ENCODE results near the gene MUSK. TPM values are rescaled to one million over a fixed set of nuclear protein-coding genes. Genes with fewer than 3 reads are reported as not detected.

Gene MUSK
- total and polyA plus RNA-seq, 2 of the 4 experiments (the other 2 are of a cell fraction): 0.07 to 0.18 TPM

DNA sequence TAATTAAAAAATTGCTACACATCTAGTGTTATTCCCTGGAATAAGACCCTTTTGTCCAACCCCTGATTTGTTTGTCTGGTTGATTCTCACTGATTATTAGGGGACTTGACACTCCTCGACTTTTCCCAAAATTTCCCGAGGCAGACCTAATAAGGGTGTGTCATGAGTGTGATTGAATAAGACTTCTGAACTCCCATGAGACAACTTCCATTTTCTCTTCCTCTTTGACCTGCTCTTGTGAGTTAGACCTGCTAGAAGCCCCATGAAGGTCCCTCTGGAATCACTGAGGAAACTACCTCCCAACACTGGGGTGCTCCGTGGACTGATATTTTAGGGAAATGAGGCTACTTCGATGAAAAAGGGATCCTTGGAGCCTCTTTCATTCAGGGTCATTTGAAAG, 83.4 kb downstream of the MUSK start:
- peak overlapping the region; percentile 72 for H4K5ac ChIP-seq (ENCODE audit: low read depth, low read length)
- H3K23ac ChIP-seq (ENCODE audit: low read depth, low read length): peak overlapping the region; percentile 85
- BruUV-seq (replicated peaks): no TSS peak
- peaks cover 15% of the 10 kb centered on the region for H3K4me1 ChIP-seq (ENCODE audit: control insufficient read depth, insufficient read depth, low read length)
- no peaks in the 10 kb centered on the region for H3K27me3 ChIP-seq (ENCODE audit: control insufficient read depth, insufficient read depth, low read length)
- no peak overlapping the region for H3K4me3 ChIP-seq (ENCODE audit: insufficient read depth, low read depth, low read length)
- peak overlapping the region; percentile 94 for H2AK9ac ChIP-seq (replicated peaks; ENCODE audit: low read depth, low read length, poor library complexity)
- intact Hi-C loops (cut with micrococcal nuclease): no loop called here
- H3K14ac ChIP-seq (replicated peaks; ENCODE audit: low read depth, low read length): peak overlapping the region; percentile 93
- H3K9ac ChIP-seq (ENCODE audit: low read depth, low read length): no peak overlapping the region
- H4K8ac ChIP-seq (ENCODE audit: low read depth in 2 of 2, low read length in 2 of 2): peak overlapping the region; percentile 34 to 91
- ATAC-seq (ENCODE audit: low read depth) (no peak), DNase-seq (no peak)
- TF ChIP-seq MAZ (IDR thresholded peaks at IDR 0.05; ENCODE audit: borderline replicate concordance, low read depth, low read length): no peak
- TF ChIP-seq CTCF (conservative IDR thresholded peaks at IDR 0.05; ENCODE audit: low read depth, low read length): no peak
- TF ChIP-seq, protein P1, sequence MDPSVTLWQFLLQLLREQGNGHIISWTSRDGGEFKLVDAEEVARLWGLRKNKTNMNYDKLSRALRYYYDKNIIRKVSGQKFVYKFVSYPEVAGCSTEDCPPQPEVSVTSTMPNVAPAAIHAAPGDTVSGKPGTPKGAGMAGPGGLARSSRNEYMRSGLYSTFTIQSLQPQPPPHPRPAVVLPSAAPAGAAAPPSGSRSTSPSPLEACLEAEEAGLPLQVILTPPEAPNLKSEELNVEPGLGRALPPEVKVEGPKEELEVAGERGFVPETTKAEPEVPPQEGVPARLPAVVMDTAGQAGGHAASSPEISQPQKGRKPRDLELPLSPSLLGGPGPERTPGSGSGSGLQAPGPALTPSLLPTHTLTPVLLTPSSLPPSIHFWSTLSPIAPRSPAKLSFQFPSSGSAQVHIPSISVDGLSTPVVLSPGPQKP (IDR thresholded peaks at IDR 0.05; ENCODE audit: borderline replicate concordance, low read depth, low read length): no peak
- TF ChIP-seq BHLHE40 (IDR thresholded peaks at IDR 0.05; ENCODE audit: low read depth, low read length): no peak
- peak overlapping the region; percentile 76 for H4K91ac ChIP-seq (ENCODE audit: insufficient read depth, low read depth, low read length)
- peak overlapping the region; percentile 90 for H3K27ac ChIP-seq (ENCODE audit: insufficient read depth, low read length)
- peak overlapping the region; percentile 74 for H3K56ac ChIP-seq (ENCODE audit: extremely low read depth, insufficient read depth, low read length)
- peak overlapping the region; percentile 43 for H2AFZ ChIP-seq (replicated peaks; ENCODE audit: low read length, poor library complexity)
- H2AK5ac ChIP-seq (ENCODE audit: low read depth, low read length): peak overlapping the region; percentile 94
- H3K4ac ChIP-seq (ENCODE audit: low read depth, low read length): peak overlapping the region; percentile 91
- ChIA-PET POLR2A (ENCODE audit: unreplicated experiment) (no interaction called here), CTCF (no interaction called here)
- H2BK15ac ChIP-seq (ENCODE audit: low read depth, low read length): peak overlapping the region; percentile 68; the same call in 2 of the 3 replicates
- peak overlapping the region; percentile 99 for H2BK20ac ChIP-seq (ENCODE audit: low read depth, low read length)
- peak overlapping the region; percentile 85 for H3K18ac ChIP-seq (ENCODE audit: low read depth, low read length)
- no peaks in the 10 kb centered on the region for H3K36me3 ChIP-seq (ENCODE audit: control insufficient read depth, insufficient read depth, low read length)
- H3K9me1 ChIP-seq (ENCODE audit: insufficient read depth, low read length): peaks cover 16% of the 10 kb centered on the region
- peak overlapping the region; percentile 98 for H2BK120ac ChIP-seq (ENCODE audit: low read depth, low read length)
- in situ Hi-C loops (cut with MboI; ENCODE audit: low sequenced_read_pairs): no loop called here
- dilution Hi-C loops (cut with HindIII; ENCODE audit: low sequenced_read_pairs, unreplicated experiment): no loop called here
- H3K4me2 ChIP-seq (ENCODE audit: low read depth, low read length): no peak overlapping the region
- peaks cover 3 to 12% of the 10 kb centered on the region in 2 experiments; a peak in 1 of 4 replicates for H3K79me1 ChIP-seq (ENCODE audit: low read depth in 1 of 2, low read length in 2 of 2)
- H2BK5ac ChIP-seq (ENCODE audit: low read depth, low read length, poor library complexity, severe bottlenecking): peak overlapping the region; percentile 91
- 100% methylated on average over 1 of the region's 4 CpGs; no CpG with 5 or more reads in 1 of the 2 experiments for whole genome bisulfite sequencing, 2 experiments (ENCODE audit: extremely low coverage in 2 of 2, insufficient read length in 1 of 2)
- H3K9me3 ChIP-seq (ENCODE audit: control insufficient read depth, insufficient read depth, low read length): no peaks in the 10 kb centered on the region
- no peaks in the 10 kb centered on the region for H4K20me1 ChIP-seq (ENCODE audit: insufficient read depth, low read length)

Data from IMR-90 (cell line).